Amniotic epithelial cell (primary cell): ENCODE data around the gene ZFHX3.
A peak's percentile ranks its signal among the peaks of the same experiment; 100 is the strongest.
"Not testable (repeated sequence)": the region's sequence is repeated elsewhere in the genome, so short reads cannot be mapped to it uniquely, and the experiment has no call there.

Source experiments
- DNase-seq: peaks from one replicate; pipeline ENCODE4 v3.0.0-alpha.2; 2010; ENCODE audit warnings: low read depth

Gene ZFHX3

GRCh38 chr16:73020409-73020884 lies 27.5 kb downstream of the ZFHX3 start:
- DNase-seq: peak; percentile 42

DNA sequence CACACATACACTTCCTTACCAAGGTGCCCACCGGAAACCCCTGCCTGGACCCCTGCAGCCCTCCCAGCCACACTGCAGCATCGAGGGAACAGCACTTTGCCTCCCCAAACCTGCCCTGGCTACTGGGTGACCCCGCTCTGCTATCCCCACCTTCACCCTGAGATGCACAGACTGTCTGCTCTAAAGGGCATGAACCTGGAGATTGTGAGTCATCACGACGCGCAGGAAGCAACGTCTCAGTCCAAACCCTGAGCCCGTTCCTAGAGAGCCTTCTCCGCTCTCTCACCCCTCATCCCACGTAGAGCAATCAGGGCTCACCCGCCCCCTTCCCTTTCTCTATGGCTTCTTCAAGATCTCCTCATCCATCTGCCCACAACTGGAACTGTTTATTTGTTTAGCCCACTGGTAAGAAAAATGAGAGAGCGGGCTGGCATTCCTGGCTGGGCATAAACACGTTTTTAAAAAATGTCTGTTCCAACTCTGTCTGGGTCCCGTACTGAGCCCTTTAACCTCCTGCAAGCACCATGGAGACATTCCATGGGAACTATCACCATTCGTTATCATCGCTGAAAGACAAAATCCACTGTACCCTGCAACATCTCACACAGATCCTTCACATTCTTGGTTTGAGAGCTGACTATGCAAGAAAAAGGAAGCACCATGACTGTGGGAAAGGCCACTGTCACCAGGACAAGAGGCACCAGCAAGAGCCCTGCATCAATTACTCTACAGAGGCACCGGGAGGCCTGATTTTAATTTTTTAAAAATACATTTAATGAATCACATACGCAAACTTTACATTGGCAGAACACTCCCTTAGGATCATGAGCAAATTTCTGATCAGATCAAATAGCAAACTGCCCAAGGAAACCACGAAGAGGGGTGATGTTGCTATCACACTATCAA lies 28.2 kb downstream of the ZFHX3 start:
- DNase-seq: peak; percentile 87

- DNase-seq: no peak
Measured at GRCh38 chr16:73018821-73019456, 29.0 kb downstream of the ZFHX3 start.

DNA sequence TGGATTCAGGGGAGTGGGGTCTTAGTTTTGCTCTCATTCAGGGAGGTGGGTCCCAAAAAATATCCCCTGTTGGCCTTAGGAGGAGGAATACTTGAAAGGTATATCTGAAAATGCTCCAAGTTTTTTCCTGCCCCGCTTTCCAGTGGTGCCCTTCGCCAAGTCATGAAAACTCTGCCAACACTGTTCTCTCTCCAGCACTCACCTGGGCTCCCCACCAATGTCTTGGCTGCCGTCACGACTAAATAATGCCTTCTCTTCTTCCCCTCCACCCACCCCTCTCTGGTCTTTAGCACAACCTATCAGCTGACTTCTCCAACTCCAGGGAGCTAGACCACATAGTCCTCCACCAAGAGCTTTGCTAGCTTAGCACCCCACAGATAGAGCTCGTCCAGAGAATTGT lies 30.6 kb downstream of the ZFHX3 start:
- no peak for DNase-seq

- no peak for DNase-seq
Measured at GRCh38 chr16:73016488-73016830, 31.5 kb downstream of the ZFHX3 start.

GRCh38 chr16:73015612-73016487 lies 32.1 kb downstream of the ZFHX3 start:
- no peak for DNase-seq

DNA sequence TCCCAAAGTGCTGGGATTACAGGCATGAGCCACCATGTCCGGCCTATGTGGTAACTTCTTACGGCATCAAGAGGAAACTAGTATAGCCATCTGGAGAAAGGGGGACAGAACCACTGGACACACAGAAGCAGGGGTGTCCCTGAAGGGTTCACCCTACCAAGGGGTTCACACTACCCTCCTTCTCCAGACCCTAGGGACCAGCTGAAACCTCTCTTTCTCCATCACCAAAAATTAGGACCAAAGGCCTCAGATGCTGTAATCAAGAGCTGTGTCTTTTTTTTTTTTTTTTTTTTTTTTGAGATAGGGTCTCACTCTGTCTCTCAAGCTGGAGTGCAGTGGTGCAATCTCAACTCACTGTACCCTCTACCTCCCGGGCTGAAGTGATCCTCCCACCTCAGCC lies 33.2 kb downstream of the ZFHX3 start:
- DNase-seq: no peak

DNA sequence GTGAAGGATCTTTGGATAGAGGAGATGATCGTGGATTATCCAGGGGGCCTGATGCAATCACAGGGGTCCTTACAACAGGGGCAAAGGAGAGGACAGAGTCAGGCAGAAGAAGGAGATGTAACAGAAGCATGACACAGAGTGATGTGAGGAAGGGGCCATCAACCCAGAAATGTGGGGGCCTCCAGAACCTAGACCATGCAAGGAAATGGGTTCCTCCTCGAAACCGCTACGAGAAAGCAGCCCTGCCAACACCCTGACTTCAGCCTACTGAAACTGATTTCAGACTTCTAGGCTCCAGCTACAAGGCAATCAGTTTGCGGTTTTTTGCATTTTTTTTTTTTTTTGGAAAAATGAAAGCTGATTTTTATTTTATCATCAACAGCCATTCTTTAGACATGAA lies 34.0 kb downstream of the ZFHX3 start:
- DNase-seq: no peak

DNA sequence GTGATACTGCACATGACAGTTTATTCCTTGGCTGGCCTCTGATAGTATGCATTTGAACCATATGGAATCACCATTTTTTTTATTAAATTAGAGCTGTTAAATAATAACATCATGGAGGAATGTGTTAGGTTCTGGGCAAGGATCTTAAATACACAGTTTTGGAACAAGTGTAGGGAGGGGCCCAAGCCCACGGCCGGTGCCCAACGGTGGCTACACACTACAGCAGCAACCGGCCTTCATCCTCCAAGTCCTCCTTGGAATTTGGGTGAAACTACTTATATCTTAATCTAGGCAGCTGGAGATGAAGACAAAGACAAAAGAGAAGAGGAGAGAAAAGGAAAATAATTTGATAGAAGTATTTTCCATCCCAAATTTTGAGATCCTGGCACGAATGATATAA lies 35.6 kb downstream of the ZFHX3 start:
- no peak for DNase-seq

DNA sequence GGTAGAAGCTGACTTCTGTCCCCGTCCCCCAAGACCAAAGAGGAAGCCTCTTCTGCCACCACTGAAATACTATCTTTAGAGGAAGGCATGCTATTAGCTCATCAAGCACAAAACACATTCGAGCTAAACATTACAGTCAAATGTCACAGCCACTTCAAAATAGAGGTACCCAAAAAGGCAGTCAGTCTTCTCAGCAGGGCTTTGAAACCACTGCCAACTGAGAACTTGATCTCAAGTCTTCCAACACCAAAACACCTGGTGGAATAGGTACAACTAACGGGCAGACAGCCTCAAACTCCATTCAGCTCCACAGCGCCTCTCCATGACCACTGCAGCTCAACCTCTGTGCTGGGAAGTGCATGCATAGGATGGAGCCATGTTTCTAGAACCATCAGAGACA lies 36.0 kb downstream of the ZFHX3 start:
- no peak for DNase-seq

GRCh38 chr16:73010150-73010676 lies 37.7 kb downstream of the ZFHX3 start:
- DNase-seq: no peak

DNA sequence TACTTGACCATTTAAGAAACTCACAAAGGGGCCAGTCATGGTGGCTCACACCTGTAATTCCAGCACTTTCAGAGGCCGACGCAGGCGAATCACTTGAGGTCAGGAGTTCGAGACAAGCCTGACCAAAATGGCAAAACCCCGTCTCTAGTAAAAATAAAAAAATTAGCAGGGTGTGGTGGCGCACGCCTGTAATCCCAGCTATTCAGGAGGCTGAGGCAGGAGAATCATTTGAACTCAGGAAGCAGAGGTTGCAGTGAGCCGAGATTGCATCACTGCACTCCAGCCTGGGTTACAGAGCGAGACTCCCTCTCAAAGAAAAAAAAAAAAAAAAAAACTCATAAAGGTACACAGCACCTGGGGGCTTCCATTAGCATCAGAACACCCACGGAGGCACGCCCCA lies 38.2 kb downstream of the ZFHX3 start:
- not testable (repeated sequence) for DNase-seq

DNA sequence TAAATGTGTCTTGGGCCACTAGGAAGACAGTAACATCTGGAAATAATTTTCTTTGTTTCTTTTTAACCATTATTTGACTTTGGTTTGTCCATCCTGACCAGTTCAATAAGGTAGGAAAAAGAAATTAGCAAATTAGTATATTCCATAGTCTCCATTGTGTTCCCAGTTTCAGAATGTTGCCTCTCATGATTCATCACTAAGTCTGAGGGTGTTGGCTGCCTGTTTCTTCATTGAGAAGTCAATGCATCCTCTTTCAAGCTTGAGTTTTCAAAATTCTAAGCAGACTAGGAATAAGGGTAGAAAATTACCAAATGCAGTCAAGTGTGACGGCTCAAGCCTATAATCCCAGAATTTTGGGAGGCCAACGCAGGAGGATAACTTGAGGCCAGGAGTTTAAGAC lies 41.9 kb downstream of the ZFHX3 start:
- DNase-seq: no peak

GRCh38 chr16:73002866-73003265 lies 45.1 kb downstream of the ZFHX3 start:
- no peak for DNase-seq

DNA sequence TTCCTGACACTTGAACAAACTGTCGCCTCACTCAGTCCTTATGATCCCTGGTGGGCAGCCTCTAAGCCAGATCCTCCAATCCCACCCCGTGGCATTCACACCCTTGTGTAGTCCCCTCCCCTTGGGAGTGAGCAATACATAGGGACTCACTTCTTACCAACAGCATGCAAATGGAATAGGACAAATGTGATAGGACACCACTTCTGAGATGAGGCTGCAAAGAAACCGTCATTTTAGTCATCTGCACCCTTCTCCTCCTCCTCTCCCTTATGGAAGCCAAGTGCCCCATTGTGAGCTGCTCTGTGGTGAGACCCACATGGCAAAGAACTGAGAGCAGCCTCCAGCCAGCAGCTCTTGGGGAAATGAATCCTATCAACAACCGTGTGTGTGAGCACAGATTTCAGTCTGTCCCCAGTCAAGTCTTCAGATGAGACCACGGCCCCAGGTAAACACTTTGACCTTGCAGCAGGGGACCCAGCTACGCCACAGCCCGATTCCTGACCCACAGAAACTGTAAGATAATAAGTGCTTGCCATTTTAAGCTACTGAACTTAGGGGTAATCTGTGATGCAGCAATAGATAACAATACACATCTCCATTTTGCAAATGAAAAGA lies 46.9 kb downstream of the ZFHX3 start:
- DNase-seq: no peak

DNA sequence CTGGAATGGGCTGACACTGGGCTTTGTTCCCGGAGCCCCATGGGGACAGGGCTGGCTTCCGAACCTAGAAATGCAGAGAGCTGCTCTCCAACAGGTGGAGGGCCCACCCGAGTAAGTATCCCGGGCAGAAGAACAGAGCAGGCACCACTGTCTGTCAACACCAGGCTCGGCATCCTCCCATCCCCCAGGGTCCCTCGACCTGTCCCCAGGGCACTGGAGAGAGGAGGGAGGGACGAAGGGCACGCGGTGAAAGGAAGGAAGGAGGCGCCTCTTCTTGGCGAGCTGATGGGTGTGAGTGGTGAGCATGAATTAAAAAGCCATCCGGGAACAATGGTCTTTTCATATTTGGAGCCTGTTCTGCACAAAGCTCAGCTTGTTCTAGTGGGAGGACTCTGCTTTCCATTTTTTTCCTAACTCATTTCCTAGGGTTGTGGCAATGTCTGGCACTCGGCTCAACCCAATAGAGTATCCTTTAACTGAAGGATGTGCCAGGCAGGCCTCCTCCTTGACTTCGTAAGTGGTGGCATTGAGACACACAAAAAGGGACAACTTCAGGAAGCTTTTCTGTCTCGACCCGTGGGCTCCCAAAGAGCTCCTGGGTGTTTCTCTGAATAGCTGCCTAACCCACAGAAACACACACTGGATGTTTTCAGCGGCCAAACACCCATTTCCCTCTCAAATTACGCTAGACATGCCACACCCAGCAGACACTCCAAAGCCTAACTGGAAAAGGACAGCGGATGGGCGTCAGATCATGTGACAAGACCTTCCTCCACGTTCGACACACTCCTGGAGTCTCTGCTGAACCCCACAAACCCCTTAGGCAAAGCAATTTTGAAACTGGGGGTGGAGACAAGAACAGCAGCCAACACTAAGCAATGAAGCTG lies 47.7 kb downstream of the ZFHX3 start:
- no peak for DNase-seq

DNA sequence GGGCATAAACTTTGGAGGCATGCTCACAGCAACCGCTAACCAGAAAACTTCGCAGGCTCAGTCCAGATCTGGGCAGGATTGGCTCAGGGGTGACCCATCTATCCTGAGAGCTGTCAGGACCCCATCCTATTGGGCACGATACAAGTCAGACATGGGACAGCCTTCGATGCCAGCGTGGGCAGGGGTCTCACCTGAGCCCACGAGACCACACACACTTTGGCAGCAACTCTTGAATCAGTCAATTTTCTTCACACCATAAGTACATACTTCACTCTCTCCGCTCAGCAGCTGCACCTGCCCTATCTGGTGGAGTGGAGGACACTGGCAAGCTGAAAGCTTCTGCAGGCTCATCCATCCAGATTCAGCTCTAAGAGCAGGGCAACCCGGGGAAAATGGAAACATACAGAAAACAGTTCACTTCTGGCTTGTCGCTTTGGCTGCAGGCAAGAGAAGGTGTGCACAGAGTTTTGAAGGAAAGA lies 48.3 kb downstream of the ZFHX3 start:
- DNase-seq: no peak

DNA sequence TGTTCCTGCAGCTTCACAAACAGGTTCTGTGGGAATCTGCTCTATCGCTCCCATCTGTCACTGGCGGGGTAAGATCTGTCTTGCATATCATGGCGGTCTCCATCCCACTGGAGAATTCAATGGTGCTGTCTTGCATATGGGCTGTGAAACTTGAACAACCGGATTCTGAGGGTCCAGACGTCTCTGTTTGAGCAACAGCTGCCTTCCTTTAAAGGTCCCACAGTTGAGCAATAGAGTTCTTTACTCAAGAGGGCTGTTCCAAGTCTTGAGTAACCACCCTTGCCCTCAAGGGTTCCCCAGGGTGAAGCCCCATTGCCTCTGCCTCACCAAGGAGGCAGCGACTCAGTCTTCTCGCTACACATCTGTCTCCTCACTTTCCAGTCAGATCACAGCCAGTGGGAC lies 50.8 kb downstream of the ZFHX3 start:
- DNase-seq: peak; percentile 87

- no peak for DNase-seq
Measured at GRCh38 chr16:72996291-72997062, 51.5 kb downstream of the ZFHX3 start.

- DNase-seq: not testable (repeated sequence)
Measured at GRCh38 chr16:72995882-72996270, 52.1 kb downstream of the ZFHX3 start.
